WTC11 (cell line): ENCODE data around the gene RGS6. TPM values are rescaled to one million over a fixed set of nuclear protein-coding genes. Genes with fewer than 3 reads are reported as not detected.

Source experiments
- ATAC-seq: fragments of 200-7000 bp; cut with Tn5 transposase; 2 replicates; pipeline ENCODE4 v1.10.0; 2021; ENCODE audit warnings: mild to moderate bottlenecking, moderate library complexity
- CTCF ChIA-PET: fragments of 300-600 bp; sonication (Branson Sonifier 250); formaldehyde crosslinking; loops from one replicate; lab custom pipeline; 2021; ENCODE audit warnings: antibody characterized with exemption; lab: Charles Lee
- POLR2A ChIA-PET: fragments of 350-600 bp; sonication (Branson Sonifier 250); formaldehyde crosslinking; loops from one replicate; lab custom pipeline; 2021; ENCODE audit warnings: antibody characterized with exemption; lab: Charles Lee
- DNase-seq: peaks from one replicate; pipeline ENCODE4 v3.0.0; 2021; ENCODE audit warnings: low spot score
- H3K27ac Mint-ChIP-seq: 2 replicates; pipeline ENCODE4 v1.8.0; 2021; ENCODE audit warnings: mixed read lengths
- H3K27me3 Mint-ChIP-seq: 2 replicates; pipeline ENCODE4 v1.8.0; 2021; ENCODE audit warnings: low read depth, mild to moderate bottlenecking, moderate library complexity, mixed read lengths
- H3K36me3 Mint-ChIP-seq: 2 replicates; pipeline ENCODE4 v1.8.0; 2021; ENCODE audit warnings: mixed read lengths
- H3K4me1 Mint-ChIP-seq: 2 replicates; pipeline ENCODE4 v1.8.0; 2022; ENCODE audit warnings: mixed read lengths
- H3K4me3 Mint-ChIP-seq: 2 replicates; pipeline ENCODE4 v1.8.0; 2021; ENCODE audit warnings: mild to moderate bottlenecking, moderate library complexity, mixed read lengths
- H3K9me3 Mint-ChIP-seq: 2 replicates; pipeline ENCODE4 v1.8.0; 2021; ENCODE audit warnings: mixed read lengths
- AFF4 ChIP-seq: sonication (generic); formaldehyde crosslinking; IDR thresholded peaks from 2 replicates; pipeline ENCODE4 v1.8.1; 2023; ENCODE audit warnings: mild to moderate bottlenecking, missing genetic modification reagents, borderline replicate concordance
- CBFB ChIP-seq: sonication (generic); formaldehyde crosslinking; IDR thresholded peaks from 2 replicates; pipeline ENCODE4 v1.8.1; 2022; ENCODE audit warnings: mild to moderate bottlenecking, low read depth, missing genetic modification reagents
- CREB1 ChIP-seq: sonication (generic); formaldehyde crosslinking; IDR thresholded peaks from 2 replicates; pipeline ENCODE4 v1.8.0; 2023; ENCODE audit warnings: mild to moderate bottlenecking, missing genetic modification reagents
- EMX1 ChIP-seq: fragments of 250-450 bp; sonication (Bioruptor Pico); IDR thresholded peaks from 2 replicates; pipeline ENCODE4 v1.8.0; 2021; ENCODE audit warnings: mild to moderate bottlenecking
- ETV6 ChIP-seq: sonication (generic); formaldehyde crosslinking; IDR thresholded peaks from 2 replicates; pipeline ENCODE4 v1.8.1; 2022; ENCODE audit warnings: mild to moderate bottlenecking, missing genetic modification reagents
- FOXJ3 ChIP-seq: sonication (generic); formaldehyde crosslinking; IDR thresholded peaks from 2 replicates; pipeline ENCODE4 v1.9.0; 2021; ENCODE audit warnings: missing genetic modification reagents, mild to moderate bottlenecking, borderline replicate concordance
- FOXP1 ChIP-seq: sonication (generic); formaldehyde crosslinking; IDR thresholded peaks from 2 replicates; pipeline ENCODE4 v1.8.0; 2022; ENCODE audit warnings: missing genetic modification reagents, mild to moderate bottlenecking, moderate library complexity, borderline replicate concordance
- GRHL2 ChIP-seq: fragments of 250-450 bp; sonication (Bioruptor Pico); IDR thresholded peaks from 2 replicates; pipeline ENCODE4 v1.8.0; 2022; ENCODE audit warnings: mild to moderate bottlenecking, moderate library complexity; ENCODE audit not compliant: insufficient replicate concordance, severe bottlenecking
- HMGXB4 ChIP-seq: sonication (generic); formaldehyde crosslinking; IDR thresholded peaks from 2 replicates; pipeline ENCODE4 v1.8.1; 2023; ENCODE audit warnings: mild to moderate bottlenecking, moderate library complexity, missing genetic modification reagents
- JAZF1 ChIP-seq: fragments of 250-450 bp; sonication (Bioruptor Pico); IDR thresholded peaks from 2 replicates; pipeline ENCODE4 v1.9.0; 2021; ENCODE audit warnings: moderate library complexity, mild to moderate bottlenecking, inconsistent platforms
- JUN ChIP-seq: sonication (generic); formaldehyde crosslinking; IDR thresholded peaks from 2 replicates; pipeline ENCODE4 v1.8.0; 2023; ENCODE audit warnings: mild to moderate bottlenecking, missing genetic modification reagents
- KAT7 ChIP-seq: sonication (generic); formaldehyde crosslinking; IDR thresholded peaks from 2 replicates; pipeline ENCODE4 v1.8.1; 2023; ENCODE audit warnings: missing genetic modification reagents, mild to moderate bottlenecking, borderline replicate concordance
- NFE2L1 ChIP-seq: sonication (generic); formaldehyde crosslinking; IDR thresholded peaks from 2 replicates; pipeline ENCODE4 v1.8.1; 2023; ENCODE audit warnings: missing genetic modification reagents
- STAT6 ChIP-seq: sonication (generic); formaldehyde crosslinking; conservative IDR thresholded peaks from 2 replicates; pipeline ENCODE4 v1.8.1; 2023; ENCODE audit warnings: mild to moderate bottlenecking, low read depth, missing genetic modification reagents, moderate library complexity
- TP53 ChIP-seq: sonication (generic); formaldehyde crosslinking; IDR thresholded peaks from 2 replicates; pipeline ENCODE4 v1.8.1; 2023; ENCODE audit warnings: mild to moderate bottlenecking, missing genetic modification reagents
- ZNF396 ChIP-seq: fragments of 250-450 bp; sonication (Bioruptor Pico); IDR thresholded peaks from 2 replicates; pipeline ENCODE4 v1.8.0; 2021; ENCODE audit warnings: mild to moderate bottlenecking, moderate library complexity, borderline replicate concordance
- ZNF671 ChIP-seq: fragments of 250-450 bp; sonication (Bioruptor Pico); IDR thresholded peaks from 2 replicates; pipeline ENCODE4 v1.8.0; 2021; ENCODE audit warnings: mild to moderate bottlenecking
- total RNA-seq: library from RNA; stranded (reverse); gene quantifications from 3 replicates; pipeline ENCODE4 v1.2.3, GENCODE V29; 2021
- TF ChIP-seq, protein P1 (sequence below): sonication (generic); formaldehyde crosslinking; IDR thresholded peaks from 2 replicates; pipeline ENCODE4 v1.8.0; 2023; ENCODE audit warnings: mild to moderate bottlenecking, missing genetic modification reagents
- TF ChIP-seq, protein P2 (sequence below): sonication (generic); formaldehyde crosslinking; IDR thresholded peaks from 2 replicates; pipeline ENCODE4 v1.8.0; 2023; ENCODE audit warnings: missing genetic modification reagents

The RGS6 gene
- total RNA-seq, 1 experiment from 2014 or later = 1.0 TPM

DNA sequence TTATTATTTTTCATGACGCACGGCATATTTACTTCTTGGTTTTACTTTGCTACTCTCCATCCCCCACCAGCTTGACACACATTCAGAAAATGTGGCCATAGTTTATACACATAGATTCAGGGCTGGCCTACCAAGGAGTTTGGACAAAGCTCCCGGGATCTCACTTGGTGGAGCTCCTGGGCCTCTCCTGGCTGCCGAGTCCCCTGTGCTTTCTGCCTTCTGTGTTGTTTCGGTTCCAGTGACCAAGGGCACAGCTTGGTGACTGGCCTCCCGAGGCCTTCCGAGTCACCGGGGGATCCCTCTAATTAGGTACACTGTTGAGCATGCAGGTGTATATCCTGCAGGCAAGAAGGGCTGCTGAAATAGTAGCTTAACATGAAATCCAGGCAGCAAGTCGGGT lies 63.5 kb downstream of the RGS6 start (continued):
- TF ChIP-seq AFF4 (CRISPR knock-in tag) (no peak), ZNF671 (CRISPR knock-in tag) (no peak)

DNA sequence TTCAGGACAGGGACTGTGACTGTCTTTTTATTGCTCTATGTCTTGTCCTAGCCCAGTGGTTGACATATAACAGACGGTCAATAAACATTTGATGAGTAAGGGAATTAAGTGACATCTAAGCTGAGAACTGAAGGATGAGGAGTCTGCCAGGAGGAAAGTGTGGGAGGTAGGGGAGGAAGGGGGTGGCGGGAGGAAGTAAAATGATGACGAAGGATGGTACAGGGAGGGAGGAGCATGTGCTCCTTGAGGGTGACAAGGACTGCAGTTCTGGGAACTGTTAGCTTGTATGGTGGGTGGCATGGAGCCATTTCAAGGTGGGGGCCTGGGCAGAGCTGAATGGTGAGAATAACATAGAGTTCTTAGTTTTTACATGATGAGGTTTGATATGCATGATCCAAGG lies 64.4 kb downstream of the RGS6 start:
- peaks cover 17% of the 10 kb centered on the region for H3K9me3 Mint-ChIP-seq
- DNase-seq (no peak), ATAC-seq (no peak)
- CTCF ChIA-PET = no interaction called here
- TF ChIP-seq CBFB (no peak), NFE2L1 (CRISPR knock-in tag) (no peak), EMX1 (CRISPR knock-in tag) (no peak), FOXP1 (CRISPR knock-in tag) (no peak), JAZF1 (no peak), TP53 (CRISPR knock-in tag) (no peak), ZNF671 (CRISPR knock-in tag) (no peak)
- TF ChIP-seq, protein P1, sequence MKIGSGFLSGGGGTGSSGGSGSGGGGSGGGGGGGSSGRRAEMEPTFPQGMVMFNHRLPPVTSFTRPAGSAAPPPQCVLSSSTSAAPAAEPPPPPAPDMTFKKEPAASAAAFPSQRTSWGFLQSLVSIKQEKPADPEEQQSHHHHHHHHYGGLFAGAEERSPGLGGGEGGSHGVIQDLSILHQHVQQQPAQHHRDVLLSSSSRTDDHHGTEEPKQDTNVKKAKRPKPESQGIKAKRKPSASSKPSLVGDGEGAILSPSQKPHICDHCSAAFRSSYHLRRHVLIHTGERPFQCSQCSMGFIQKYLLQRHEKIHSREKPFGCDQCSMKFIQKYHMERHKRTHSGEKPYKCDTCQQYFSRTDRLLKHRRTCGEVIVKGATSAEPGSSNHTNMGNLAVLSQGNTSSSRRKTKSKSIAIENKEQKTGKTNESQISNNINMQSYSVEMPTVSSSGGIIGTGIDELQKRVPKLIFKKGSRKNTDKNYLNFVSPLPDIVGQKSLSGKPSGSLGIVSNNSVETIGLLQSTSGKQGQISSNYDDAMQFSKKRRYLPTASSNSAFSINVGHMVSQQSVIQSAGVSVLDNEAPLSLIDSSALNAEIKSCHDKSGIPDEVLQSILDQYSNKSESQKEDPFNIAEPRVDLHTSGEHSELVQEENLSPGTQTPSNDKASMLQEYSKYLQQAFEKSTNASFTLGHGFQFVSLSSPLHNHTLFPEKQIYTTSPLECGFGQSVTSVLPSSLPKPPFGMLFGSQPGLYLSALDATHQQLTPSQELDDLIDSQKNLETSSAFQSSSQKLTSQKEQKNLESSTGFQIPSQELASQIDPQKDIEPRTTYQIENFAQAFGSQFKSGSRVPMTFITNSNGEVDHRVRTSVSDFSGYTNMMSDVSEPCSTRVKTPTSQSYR = no peak
- no peaks in the 10 kb centered on the region for H3K4me1 Mint-ChIP-seq
- POLR2A ChIA-PET = no interaction called here
- no peak overlapping the region for H3K27ac Mint-ChIP-seq
- no peak overlapping the region for H3K4me3 Mint-ChIP-seq
- H3K36me3 Mint-ChIP-seq = peaks cover 4% of the 10 kb centered on the region
- H3K27me3 Mint-ChIP-seq = no peaks in the 10 kb centered on the region

- no peak for ATAC-seq
- Mint-ChIP-seq H3K9me3 (peaks cover 17% of the 10 kb centered on the region), H3K27ac (no peak overlapping the region), H3K4me1 (no peaks in the 10 kb centered on the region), H3K27me3 (no peaks in the 10 kb centered on the region), H3K36me3 (peaks cover 4% of the 10 kb centered on the region), H3K4me3 (no peak overlapping the region)
- CTCF ChIA-PET = no interaction called here
- POLR2A ChIA-PET = no interaction called here
- no peak for DNase-seq
- TF ChIP-seq ZNF396 (no peak), TP53 (CRISPR knock-in tag) (no peak), GRHL2 (CRISPR knock-in tag) (no peak), JUN (no peak), CREB1 (no peak), ETV6 (CRISPR knock-in tag) (no peak), KAT7 (CRISPR knock-in tag) (no peak), FOXJ3 (CRISPR knock-in tag) (no peak), HMGXB4 (CRISPR knock-in tag) (no peak), STAT6 (CRISPR knock-in tag) (no peak)
- TF ChIP-seq, protein P2, sequence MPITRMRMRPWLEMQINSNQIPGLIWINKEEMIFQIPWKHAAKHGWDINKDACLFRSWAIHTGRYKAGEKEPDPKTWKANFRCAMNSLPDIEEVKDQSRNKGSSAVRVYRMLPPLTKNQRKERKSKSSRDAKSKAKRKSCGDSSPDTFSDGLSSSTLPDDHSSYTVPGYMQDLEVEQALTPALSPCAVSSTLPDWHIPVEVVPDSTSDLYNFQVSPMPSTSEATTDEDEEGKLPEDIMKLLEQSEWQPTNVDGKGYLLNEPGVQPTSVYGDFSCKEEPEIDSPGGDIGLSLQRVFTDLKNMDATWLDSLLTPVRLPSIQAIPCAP (CRISPR knock-in tag) = no peak
These were observed 68.7 kb downstream of the RGS6 start for GRCh38 chr14:72000907-72001306.
